ENCODE measurements around the gene GFI1.

- TF ChIP-seq POLR2AphosphoS5 (IDR thresholded peaks at IDR 0.05; ENCODE audit: low read depth) (no peak), CREB1 (CRISPR knock-in tag; IDR thresholded peaks at IDR 0.05; ENCODE audit: low read depth) (no peak), CTCF (conservative IDR thresholded peaks at IDR 0.05; ENCODE audit: low read depth in 2 of 2) (no peak), ZNF331 (CRISPR knock-in tag; IDR thresholded peaks at IDR 0.05; ENCODE audit: low read depth) (no peak), EZH2 (IDR thresholded peaks at IDR 0.05; ENCODE audit: low read depth, unreplicated experiment) (no peak), REST (IDR thresholded peaks at IDR 0.05; ENCODE audit: unreplicated experiment) (no peak), EZH2phosphoT487 (IDR thresholded peaks at IDR 0.05; ENCODE audit: unreplicated experiment) (no peak), STAT1 (IDR thresholded peaks at IDR 0.05; ENCODE audit: unreplicated experiment) (no peak), ZNF114 (CRISPR knock-in tag; IDR thresholded peaks at IDR 0.05) (no peak)
- TF ChIP-seq, protein P1, sequence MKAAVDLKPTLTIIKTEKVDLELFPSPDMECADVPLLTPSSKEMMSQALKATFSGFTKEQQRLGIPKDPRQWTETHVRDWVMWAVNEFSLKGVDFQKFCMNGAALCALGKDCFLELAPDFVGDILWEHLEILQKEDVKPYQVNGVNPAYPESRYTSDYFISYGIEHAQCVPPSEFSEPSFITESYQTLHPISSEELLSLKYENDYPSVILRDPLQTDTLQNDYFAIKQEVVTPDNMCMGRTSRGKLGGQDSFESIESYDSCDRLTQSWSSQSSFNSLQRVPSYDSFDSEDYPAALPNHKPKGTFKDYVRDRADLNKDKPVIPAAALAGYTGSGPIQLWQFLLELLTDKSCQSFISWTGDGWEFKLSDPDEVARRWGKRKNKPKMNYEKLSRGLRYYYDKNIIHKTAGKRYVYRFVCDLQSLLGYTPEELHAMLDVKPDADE (IDR thresholded peaks at IDR 0.05) = no peak
- TF ChIP-seq, protein P2, sequence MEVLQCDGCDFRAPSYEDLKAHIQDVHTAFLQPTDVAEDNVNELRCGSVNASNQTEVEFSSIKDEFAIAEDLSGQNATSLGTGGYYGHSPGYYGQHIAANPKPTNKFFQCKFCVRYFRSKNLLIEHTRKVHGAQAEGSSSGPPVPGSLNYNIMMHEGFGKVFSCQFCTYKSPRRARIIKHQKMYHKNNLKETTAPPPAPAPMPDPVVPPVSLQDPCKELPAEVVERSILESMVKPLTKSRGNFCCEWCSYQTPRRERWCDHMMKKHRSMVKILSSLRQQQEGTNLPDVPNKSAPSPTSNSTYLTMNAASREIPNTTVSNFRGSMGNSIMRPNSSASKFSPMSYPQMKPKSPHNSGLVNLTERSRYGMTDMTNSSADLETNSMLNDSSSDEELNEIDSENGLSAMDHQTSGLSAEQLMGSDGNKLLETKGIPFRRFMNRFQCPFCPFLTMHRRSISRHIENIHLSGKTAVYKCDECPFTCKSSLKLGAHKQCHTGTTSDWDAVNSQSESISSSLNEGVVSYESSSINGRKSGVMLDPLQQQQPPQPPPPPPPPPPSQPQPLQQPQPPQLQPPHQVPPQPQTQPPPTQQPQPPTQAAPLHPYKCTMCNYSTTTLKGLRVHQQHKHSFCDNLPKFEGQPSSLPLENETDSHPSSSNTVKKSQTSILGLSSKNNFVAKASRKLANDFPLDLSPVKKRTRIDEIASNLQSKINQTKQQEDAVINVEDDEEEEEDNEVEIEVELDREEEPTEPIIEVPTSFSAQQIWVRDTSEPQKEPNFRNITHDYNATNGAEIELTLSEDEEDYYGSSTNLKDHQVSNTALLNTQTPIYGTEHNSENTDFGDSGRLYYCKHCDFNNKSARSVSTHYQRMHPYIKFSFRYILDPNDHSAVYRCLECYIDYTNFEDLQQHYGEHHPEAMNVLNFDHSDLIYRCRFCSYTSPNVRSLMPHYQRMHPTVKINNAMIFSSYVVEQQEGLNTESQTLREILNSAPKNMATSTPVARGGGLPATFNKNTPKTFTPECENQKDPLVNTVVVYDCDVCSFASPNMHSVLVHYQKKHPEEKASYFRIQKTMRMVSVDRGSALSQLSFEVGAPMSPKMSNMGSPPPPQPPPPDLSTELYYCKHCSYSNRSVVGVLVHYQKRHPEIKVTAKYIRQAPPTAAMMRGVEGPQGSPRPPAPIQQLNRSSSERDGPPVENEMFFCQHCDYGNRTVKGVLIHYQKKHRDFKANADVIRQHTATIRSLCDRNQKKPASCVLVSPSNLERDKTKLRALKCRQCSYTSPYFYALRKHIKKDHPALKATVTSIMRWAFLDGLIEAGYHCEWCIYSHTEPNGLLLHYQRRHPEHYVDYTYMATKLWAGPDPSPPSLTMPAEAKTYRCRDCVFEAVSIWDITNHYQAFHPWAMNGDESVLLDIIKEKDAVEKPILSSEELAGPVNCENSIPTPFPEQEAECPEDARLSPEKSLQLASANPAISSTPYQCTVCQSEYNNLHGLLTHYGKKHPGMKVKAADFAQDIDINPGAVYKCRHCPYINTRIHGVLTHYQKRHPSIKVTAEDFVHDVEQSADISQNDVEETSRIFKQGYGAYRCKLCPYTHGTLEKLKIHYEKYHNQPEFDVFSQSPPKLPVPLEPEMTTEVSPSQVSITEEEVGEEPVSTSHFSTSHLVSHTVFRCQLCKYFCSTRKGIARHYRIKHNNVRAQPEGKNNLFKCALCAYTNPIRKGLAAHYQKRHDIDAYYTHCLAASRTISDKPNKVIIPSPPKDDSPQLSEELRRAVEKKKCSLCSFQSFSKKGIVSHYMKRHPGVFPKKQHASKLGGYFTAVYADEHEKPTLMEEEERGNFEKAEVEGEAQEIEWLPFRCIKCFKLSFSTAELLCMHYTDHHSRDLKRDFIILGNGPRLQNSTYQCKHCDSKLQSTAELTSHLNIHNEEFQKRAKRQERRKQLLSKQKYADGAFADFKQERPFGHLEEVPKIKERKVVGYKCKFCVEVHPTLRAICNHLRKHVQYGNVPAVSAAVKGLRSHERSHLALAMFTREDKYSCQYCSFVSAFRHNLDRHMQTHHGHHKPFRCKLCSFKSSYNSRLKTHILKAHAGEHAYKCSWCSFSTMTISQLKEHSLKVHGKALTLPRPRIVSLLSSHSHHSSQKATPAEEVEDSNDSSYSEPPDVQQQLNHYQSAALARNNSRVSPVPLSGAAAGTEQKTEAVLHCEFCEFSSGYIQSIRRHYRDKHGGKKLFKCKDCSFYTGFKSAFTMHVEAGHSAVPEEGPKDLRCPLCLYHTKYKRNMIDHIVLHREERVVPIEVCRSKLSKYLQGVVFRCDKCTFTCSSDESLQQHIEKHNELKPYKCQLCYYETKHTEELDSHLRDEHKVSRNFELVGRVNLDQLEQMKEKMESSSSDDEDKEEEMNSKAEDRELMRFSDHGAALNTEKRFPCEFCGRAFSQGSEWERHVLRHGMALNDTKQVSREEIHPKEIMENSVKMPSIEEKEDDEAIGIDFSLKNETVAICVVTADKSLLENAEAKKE (CRISPR knock-in tag; IDR thresholded peaks at IDR 0.05) = no peak
Measured at GRCh38 chr1:92464588-92465255, 22.0 kb downstream of the GFI1 start.
